Transverse colon (tissue), 3 donors: Measurements from ENCODE around the gene DUSP3.

Experiments
- CTCF ChIP-seq, 5 experiments: fragments of 200-600 bp in 3 of 5; fragments of 450-650 bp in 2 of 5; sonication (generic) in 3 of 5; IDR thresholded peaks; 1 replicate in 2 of 5; 2 replicates in 3 of 5; pipeline ENCODE4 v1.5.1; 2016 to 2017; ENCODE audit warnings: antibody characterized with exemption in 5 of 5, inconsistent platforms in 3 of 5, mild to moderate bottlenecking in 2 of 5, moderate library complexity in 1 of 5
- POLR2A ChIP-seq: fragments of 450-650 bp; IDR thresholded peaks from one replicate; pipeline ENCODE4 v1.6.1; 2016; ENCODE audit warnings: antibody characterized with exemption, mild to moderate bottlenecking, moderate library complexity

- TF ChIP-seq CTCF (IDR thresholded peaks at IDR 0.05) (no peak), POLR2A (no peak)
Measured at GRCh38 chr17:43721537-43722268, 57.1 kb downstream of the DUSP3 start.
